Activated CD4-positive, alpha-beta T cell treated with anti-CD3 and anti-CD28 coated beads, Interleukin-2, amount 10 ng/mL, durations not matched to agents 24 days and 14 days (primary cell): ENCODE results near the gene CTAG1A. TPM values are rescaled to one million over a fixed set of nuclear protein-coding genes. Genes with fewer than 3 reads are reported as not detected.
A peak's percentile ranks its signal among the peaks of the same experiment; 100 is the strongest.
"Not testable (repeated sequence)": the region's sequence is repeated elsewhere in the genome, so short reads cannot be mapped to it uniquely, and the experiment has no call there.

Source experiments
- DNase-seq: peaks from one replicate; pipeline ENCODE4 v3.0.0; 2022
- H3K27ac Mint-ChIP-seq: one replicate; pipeline ENCODE4 v1.8.0; 2022; ENCODE audit warnings: mild to moderate bottlenecking, mixed read lengths
- H3K27me3 Mint-ChIP-seq: one replicate; pipeline ENCODE4 v1.8.0; 2022; ENCODE audit warnings: mixed read lengths
- H3K36me3 Mint-ChIP-seq: one replicate; pipeline ENCODE4 v1.8.0; 2022; ENCODE audit warnings: low read depth, mild to moderate bottlenecking, mixed read lengths
- H3K4me1 Mint-ChIP-seq: one replicate; pipeline ENCODE4 v1.8.0; 2021; ENCODE audit warnings: mixed read lengths
- H3K4me3 Mint-ChIP-seq: one replicate; pipeline ENCODE4 v1.8.0; 2022; ENCODE audit warnings: mild to moderate bottlenecking, moderate library complexity, mixed read lengths
- H3K9me3 Mint-ChIP-seq: one replicate; pipeline ENCODE4 v1.8.0; 2021; ENCODE audit warnings: mixed read lengths
- intact Hi-C: fragments of 100-400 bp; cut with micrococcal nuclease; formaldehyde crosslinking; loops from one replicate; pipeline ENCODE4 v1.15.1; 2023
- total RNA-seq: library from RNA; stranded (reverse); gene quantifications from 2 replicates; pipeline ENCODE4 v1.2.3, GENCODE V29; 2022

CTAG1A gene
- total RNA-seq, result not detected in 2 replicates

- intact Hi-C loops, DNase-seq, H3K9me3 Mint-ChIP-seq, H3K36me3 Mint-ChIP-seq, H3K4me1 Mint-ChIP-seq, H3K27me3 Mint-ChIP-seq, H3K4me3 Mint-ChIP-seq, H3K27ac Mint-ChIP-seq: not testable (repeated sequence)
These were observed at the start of gene CTAG1A for GRCh38 chrX:154584585-154585183. Gene CTAG1A, plus strand, starts transcription at chrX:154585133. Its CDS starts 74 bp downstream, at chrX:154585207.

GRCh38 chrX:154535892-154536291, 49.0 kb upstream of the CTAG1A start:
- intact Hi-C loops, result loop anchor here (2.0 kb wide), 1 partner anchor 45 kb away; the partner anchor contains the start of gene SLC10A3

GRCh38 chrX:154539077-154539476, 45.9 kb upstream of the CTAG1A start:
- Mint-ChIP-seq H3K27me3 (no peaks in the 10 kb centered on the region), H3K4me3 (no peak overlapping the region), H3K36me3 (peaks cover 13% of the 10 kb centered on the region), H3K9me3 (no peaks in the 10 kb centered on the region), H3K4me1 (peaks cover 14% of the 10 kb centered on the region), H3K27ac (no peak overlapping the region)
- DNase-seq, result no peak
- intact Hi-C loops, result no loop called here

More at GRCh38 chrX:154535892-154536291, 49.0 kb upstream of the CTAG1A start:
- Mint-ChIP-seq H3K9me3 (no peaks in the 10 kb centered on the region), H3K4me3 (no peak overlapping the region), H3K4me1 (no peaks in the 10 kb centered on the region), H3K27me3 (no peaks in the 10 kb centered on the region), H3K27ac (no peak overlapping the region), H3K36me3 (peaks cover 20% of the 10 kb centered on the region)
- DNase-seq, result no peak

GRCh38 chrX:154540365-154540764, 44.6 kb upstream of the CTAG1A start:
- H3K4me3 Mint-ChIP-seq, H3K9me3 Mint-ChIP-seq, DNase-seq, H3K27ac Mint-ChIP-seq, intact Hi-C loops, H3K27me3 Mint-ChIP-seq: not testable (repeated sequence)
- Mint-ChIP-seq H3K36me3 (peaks cover 13% of the 10 kb centered on the region), H3K4me1 (peaks cover 19% of the 10 kb centered on the region)

DNA sequence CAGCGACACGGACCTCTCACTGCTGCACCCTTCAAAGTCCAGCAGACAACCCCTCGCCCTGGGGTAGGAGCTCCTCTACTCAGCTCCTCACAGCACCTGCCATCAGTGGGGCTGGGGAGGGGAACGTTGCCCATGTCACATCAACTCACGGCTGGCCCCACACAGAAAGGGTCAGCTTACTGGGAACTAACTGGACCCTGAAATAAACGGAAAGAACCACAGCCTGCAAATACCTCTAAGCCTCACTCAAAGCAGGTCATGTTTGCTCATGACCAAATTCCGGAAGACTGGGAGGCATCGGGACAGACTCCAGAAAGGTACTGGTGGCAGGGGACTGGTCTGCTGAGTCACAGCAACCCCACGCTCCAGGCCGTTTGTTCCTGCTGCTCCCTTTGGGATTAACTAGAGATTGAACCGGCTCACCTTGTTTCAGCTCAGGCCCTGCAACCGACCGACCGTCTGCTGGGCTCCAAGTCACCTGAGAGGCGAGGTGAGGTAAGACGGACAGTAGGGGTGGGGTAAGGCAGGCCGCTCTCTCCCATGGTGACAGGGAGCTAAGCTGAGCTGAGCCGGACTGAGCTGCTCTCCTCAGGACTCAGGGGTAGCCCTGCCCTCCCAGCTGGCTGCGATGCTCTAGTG, 43.9 kb upstream of the CTAG1A start:
- intact Hi-C loops, result no loop called here
- H3K36me3 Mint-ChIP-seq, result peaks cover 13% of the 10 kb centered on the region

GRCh38 chrX:154541589-154541895, 43.4 kb upstream of the CTAG1A start:
- intact Hi-C loops, result no loop called here
- DNase-seq, result no peak
- Mint-ChIP-seq H3K27me3 (no peaks in the 10 kb centered on the region), H3K4me1 (peaks cover 26% of the 10 kb centered on the region), H3K4me3 (no peak overlapping the region), H3K36me3 (peaks cover 14% of the 10 kb centered on the region), H3K27ac (no peak overlapping the region), H3K9me3 (no peaks in the 10 kb centered on the region)

More for the DNA sequence above, 43.9 kb upstream of the CTAG1A start:
- no peak overlapping the region for H3K27ac Mint-ChIP-seq
- H3K4me3 Mint-ChIP-seq, result no peak overlapping the region
- no peak for DNase-seq
- H3K9me3 Mint-ChIP-seq, result no peaks in the 10 kb centered on the region
- H3K27me3 Mint-ChIP-seq, result no peaks in the 10 kb centered on the region
- H3K4me1 Mint-ChIP-seq, result peaks cover 23% of the 10 kb centered on the region

DNA sequence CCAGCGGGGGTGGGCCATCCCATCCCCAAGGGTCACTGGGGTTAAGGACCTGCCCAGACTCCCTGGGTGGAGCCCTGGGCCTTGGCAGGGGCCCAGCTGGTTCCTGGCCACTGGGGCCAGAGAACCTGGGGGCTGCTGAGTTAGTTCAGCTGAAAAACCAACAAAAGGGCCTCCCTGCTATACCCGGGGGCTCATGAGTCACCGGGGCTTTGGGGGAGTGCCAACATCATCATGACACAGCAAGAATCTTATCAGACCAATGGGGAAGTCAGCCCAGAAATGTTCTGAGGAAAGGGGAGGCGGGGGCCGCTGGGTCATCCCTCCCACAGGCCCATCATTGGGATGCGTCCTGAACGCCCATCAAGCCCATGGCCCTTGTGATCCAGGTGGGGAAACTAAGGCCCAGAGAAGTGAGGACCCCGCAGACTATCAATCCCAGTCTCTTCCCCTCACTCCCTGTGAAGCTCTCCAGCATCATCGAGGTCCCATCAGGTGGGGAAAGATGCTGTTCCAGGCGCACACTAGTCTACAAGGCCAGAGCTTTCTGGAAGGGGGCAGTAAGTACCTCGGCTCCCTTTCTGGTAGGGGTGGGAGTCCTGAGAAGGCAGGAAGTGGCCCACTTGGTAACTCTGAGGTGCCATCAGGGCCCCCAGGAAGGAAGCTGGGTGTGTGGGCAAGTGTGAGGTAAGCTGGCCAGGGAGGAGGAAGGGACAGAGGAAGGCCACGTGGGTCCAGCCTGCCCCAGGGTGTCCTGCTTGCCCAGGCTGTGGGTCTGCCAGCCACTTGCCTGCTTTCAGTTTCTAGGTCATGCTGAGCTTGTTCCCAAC, 42.8 kb upstream of the CTAG1A start:
- intact Hi-C loops, result no loop called here

GRCh38 chrX:154542723-154543424, 42.1 kb upstream of the CTAG1A start:
- no peaks in the 10 kb centered on the region for H3K27me3 Mint-ChIP-seq
- intact Hi-C loops, result no loop called here
- H3K4me1 Mint-ChIP-seq, result peaks cover 27% of the 10 kb centered on the region
- H3K36me3 Mint-ChIP-seq, result peaks cover 13% of the 10 kb centered on the region
- peak overlapping the region; percentile 91 for H3K27ac Mint-ChIP-seq
- H3K9me3 Mint-ChIP-seq, result no peaks in the 10 kb centered on the region
- DNase-seq, result peak; percentile 59
- peak overlapping the region; percentile 79 for H3K4me3 Mint-ChIP-seq

More for the DNA sequence above, 42.8 kb upstream of the CTAG1A start:
- Mint-ChIP-seq H3K27ac (peak overlapping the region; percentile 91), H3K4me1 (peaks cover 26% of the 10 kb centered on the region), H3K27me3 (no peaks in the 10 kb centered on the region), H3K9me3 (no peaks in the 10 kb centered on the region), H3K36me3 (peaks cover 14% of the 10 kb centered on the region), H3K4me3 (peak overlapping the region; percentile 79)
- DNase-seq, result no peak

DNA sequence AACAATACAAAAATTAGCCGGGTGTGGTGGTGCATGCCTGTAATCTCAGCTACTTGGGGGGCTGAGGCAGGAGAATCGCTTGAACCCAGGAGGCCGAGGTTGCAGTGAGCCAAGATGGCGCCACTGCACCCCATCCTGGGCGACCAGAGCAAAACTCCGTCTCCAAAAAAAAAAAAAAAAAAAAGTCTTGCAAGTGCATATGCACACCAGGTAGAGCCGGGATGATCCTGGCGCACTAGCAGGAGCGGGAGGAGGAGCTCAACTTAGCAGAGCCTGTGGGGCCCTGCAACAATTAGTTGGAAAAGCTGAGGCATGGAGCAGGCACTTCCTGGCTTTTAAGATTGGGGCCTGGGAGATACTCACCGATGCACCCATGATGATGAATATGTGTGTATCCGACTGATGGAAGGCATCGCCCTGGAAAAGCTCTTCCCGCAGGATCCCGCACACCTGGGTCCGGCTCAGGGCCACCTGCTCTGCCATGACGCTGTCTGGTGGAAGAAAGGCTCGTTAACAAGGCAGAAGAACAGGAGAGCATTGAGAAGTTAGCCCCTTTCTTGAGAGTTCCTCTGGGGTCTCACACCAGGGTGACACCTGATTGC, 39.2 kb upstream of the CTAG1A start:
- H3K36me3 Mint-ChIP-seq, result peaks cover 15% of the 10 kb centered on the region
- peak overlapping the region; percentile 77 for H3K4me3 Mint-ChIP-seq
- no peaks in the 10 kb centered on the region for H3K27me3 Mint-ChIP-seq
- intact Hi-C loops, result no loop called here
- H3K4me1 Mint-ChIP-seq, result peaks cover 40% of the 10 kb centered on the region
- DNase-seq, result no peak
- H3K27ac Mint-ChIP-seq, result peak overlapping the region; percentile 56
- H3K9me3 Mint-ChIP-seq, result no peaks in the 10 kb centered on the region

- Mint-ChIP-seq H3K9me3 (no peaks in the 10 kb centered on the region), H3K27ac (peak within 1 kb of the TSS; percentile 97), H3K36me3 (peaks cover 15% of the 10 kb centered on the region), H3K27me3 (no peaks in the 10 kb centered on the region), H3K4me1 (peaks cover 40% of the 10 kb centered on the region), H3K4me3 (peak within 1 kb of the TSS; percentile 96)
- intact Hi-C loops, result loop anchor here (1.0 kb wide), 1 partner anchor 68 kb away; no protein-coding TSS in a partner anchor
- DNase-seq, result peak; percentile 94
These were observed 38.3 kb upstream of the CTAG1A start, which contains the start of gene G6PD for GRCh38 chrX:154546354-154547244. Gene G6PD, minus strand, starts transcription at chrX:154546846. Its CDS starts 691 bp downstream, at chrX:154546155.

- peak within 1 kb of the TSS; percentile 96 for H3K4me3 Mint-ChIP-seq
- H3K27me3 Mint-ChIP-seq, result no peaks in the 10 kb centered on the region
- DNase-seq, result peak; percentile 97
- peaks cover 15% of the 10 kb centered on the region for H3K36me3 Mint-ChIP-seq
- H3K9me3 Mint-ChIP-seq, result no peaks in the 10 kb centered on the region
- H3K27ac Mint-ChIP-seq, result peak within 1 kb of the TSS; percentile 97
- H3K4me1 Mint-ChIP-seq, result peaks cover 39% of the 10 kb centered on the region
- intact Hi-C loops, result loop anchor here (1.0 kb wide), 1 partner anchor 69 kb away; no protein-coding TSS in a partner anchor
These were observed 37.5 kb upstream of the CTAG1A start, which contains the start of gene IKBKG for GRCh38 chrX:154547245-154548027. Gene IKBKG, plus strand, starts transcription at chrX:154547620. Its CDS starts 4,383 bp downstream, at chrX:154552003.

DNA sequence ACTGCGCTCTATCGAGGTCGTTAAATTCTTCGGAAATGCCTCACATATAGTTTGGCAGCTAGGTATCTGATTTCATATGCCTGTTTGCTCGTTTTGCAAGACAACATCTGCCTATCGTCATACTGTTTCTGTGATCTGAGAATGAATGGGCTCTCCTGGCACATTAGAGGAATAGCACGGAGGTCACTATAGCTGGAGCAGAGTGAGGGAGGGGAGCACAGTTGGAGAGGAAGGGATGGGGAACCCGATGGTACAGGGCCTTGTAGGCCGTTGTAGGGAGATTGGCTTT, 37.0 kb upstream of the CTAG1A start:
- Mint-ChIP-seq H3K4me1 (peaks cover 34% of the 10 kb centered on the region), H3K36me3 (peaks cover 15% of the 10 kb centered on the region), H3K27me3 (no peaks in the 10 kb centered on the region), H3K9me3 (no peaks in the 10 kb centered on the region), H3K4me3 (peak overlapping the region; percentile 96), H3K27ac (peak overlapping the region; percentile 97)
- DNase-seq, result no peak
- intact Hi-C loops, result no loop called here
